DOHH2 (cell line): ENCODE data around the gene MELTF.

ENCODE experiments used
- EZH2phosphoT487 ChIP-seq: fragments of 200-600 bp; sonication (generic); IDR thresholded peaks from 2 replicates; pipeline ENCODE4 v1.6.1; 2017; ENCODE audit warnings: borderline replicate concordance, mild to moderate bottlenecking, antibody characterized with exemption, low read length, moderate library complexity, mixed read lengths
- TF ChIP-seq, protein P1 (sequence below): fragments of 200-600 bp; sonication (generic); IDR thresholded peaks from one replicate; pipeline ENCODE4 v1.5.1; 2014; ENCODE audit warnings: antibody characterized with exemption, mild to moderate bottlenecking, low read depth, low read length; ENCODE audit not compliant: poor library complexity, severe bottlenecking

GRCh38 chr3:197007296-197007940, 22.2 kb downstream of the MELTF start:
- TF ChIP-seq, protein P1, sequence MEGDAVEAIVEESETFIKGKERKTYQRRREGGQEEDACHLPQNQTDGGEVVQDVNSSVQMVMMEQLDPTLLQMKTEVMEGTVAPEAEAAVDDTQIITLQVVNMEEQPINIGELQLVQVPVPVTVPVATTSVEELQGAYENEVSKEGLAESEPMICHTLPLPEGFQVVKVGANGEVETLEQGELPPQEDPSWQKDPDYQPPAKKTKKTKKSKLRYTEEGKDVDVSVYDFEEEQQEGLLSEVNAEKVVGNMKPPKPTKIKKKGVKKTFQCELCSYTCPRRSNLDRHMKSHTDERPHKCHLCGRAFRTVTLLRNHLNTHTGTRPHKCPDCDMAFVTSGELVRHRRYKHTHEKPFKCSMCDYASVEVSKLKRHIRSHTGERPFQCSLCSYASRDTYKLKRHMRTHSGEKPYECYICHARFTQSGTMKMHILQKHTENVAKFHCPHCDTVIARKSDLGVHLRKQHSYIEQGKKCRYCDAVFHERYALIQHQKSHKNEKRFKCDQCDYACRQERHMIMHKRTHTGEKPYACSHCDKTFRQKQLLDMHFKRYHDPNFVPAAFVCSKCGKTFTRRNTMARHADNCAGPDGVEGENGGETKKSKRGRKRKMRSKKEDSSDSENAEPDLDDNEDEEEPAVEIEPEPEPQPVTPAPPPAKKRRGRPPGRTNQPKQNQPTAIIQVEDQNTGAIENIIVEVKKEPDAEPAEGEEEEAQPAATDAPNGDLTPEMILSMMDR = no peak
- no peak for TF ChIP-seq EZH2phosphoT487
